Measurements from ENCODE around the gene ITPA. TPM values are rescaled to one million over a fixed set of nuclear protein-coding genes. Genes with fewer than 3 reads are reported as not detected.

Gene ITPA
- total RNA-seq, 4 donors from 2014 or later = 58.3 to 81.3 (median 68.2) TPM

DNA sequence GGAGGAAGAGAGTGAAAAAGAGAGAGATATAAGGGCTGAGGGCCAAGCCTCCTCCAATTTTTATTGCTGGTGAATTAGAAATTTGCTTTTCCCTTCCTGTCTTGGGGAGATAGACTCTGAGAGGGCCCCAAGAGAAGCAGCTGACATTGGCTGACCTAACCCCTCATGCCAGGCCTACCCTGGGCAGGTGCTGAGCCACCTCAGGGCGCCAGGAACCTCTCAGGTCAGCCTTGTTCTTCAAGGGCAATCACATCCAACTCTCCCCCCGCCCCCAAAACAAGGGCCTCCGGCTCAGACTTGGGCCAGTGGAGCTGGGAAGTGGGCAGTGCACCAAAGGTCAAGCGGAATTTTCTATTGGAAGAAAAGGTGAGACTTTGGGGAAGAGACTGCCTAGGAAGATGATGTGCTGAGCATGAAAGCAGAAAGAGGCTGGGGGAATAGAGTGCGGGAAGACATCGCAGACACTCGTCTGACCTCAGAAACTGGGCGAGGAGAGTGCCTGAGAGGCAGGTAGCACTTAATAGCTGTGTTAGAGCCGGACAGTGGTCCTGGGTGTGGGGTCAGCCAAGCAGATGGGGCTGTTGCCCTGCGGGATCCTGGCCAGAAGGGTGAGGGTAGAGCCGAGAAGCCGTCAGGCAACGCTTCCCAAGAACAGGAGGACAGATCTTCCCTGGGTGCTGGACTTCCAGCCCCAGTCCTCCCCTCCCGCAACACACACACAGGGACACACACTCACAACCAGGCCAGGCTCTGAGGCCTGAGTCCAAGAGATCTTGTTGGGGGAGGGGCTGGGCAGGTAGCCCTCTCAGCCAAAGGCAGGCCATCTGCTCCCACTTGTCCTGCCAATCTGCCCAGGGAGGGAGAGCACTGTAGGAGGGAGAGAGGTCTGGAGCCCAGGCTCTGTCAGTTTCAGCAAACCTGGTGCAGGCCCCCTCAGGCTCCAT is 45.9 kb upstream of the ITPA start:
- Histone ChIP-seq H3K27me3 (no peaks in the 10 kb centered on the region), H3K27ac (peak overlapping the region; percentile 60 to 61 (median 61)), H3K4me1 (peaks cover 13 to 36% of the 10 kb centered on the region in 2 donors), H3K36me3 (no peaks in the 10 kb centered on the region), H3K9me3 (no peaks in the 10 kb centered on the region), H3K4me3 (replicated peaks in 1 of 3) (no peak overlapping the region)
- DNase-seq = peak in 1 of 2 donors; percentile 33
- intact Hi-C loops (cut with DNase I) = no loop called here
- TF ChIP-seq, protein P1, sequence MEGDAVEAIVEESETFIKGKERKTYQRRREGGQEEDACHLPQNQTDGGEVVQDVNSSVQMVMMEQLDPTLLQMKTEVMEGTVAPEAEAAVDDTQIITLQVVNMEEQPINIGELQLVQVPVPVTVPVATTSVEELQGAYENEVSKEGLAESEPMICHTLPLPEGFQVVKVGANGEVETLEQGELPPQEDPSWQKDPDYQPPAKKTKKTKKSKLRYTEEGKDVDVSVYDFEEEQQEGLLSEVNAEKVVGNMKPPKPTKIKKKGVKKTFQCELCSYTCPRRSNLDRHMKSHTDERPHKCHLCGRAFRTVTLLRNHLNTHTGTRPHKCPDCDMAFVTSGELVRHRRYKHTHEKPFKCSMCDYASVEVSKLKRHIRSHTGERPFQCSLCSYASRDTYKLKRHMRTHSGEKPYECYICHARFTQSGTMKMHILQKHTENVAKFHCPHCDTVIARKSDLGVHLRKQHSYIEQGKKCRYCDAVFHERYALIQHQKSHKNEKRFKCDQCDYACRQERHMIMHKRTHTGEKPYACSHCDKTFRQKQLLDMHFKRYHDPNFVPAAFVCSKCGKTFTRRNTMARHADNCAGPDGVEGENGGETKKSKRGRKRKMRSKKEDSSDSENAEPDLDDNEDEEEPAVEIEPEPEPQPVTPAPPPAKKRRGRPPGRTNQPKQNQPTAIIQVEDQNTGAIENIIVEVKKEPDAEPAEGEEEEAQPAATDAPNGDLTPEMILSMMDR (IDR thresholded peaks at IDR 0.05) = no peak
- TF ChIP-seq POLR2A (IDR thresholded peaks at IDR 0.05) = no peak
- 86 to 91% methylated on average over 11 to 13 of the region's 14 CpGs for WGBS, 2 donors

DNA sequence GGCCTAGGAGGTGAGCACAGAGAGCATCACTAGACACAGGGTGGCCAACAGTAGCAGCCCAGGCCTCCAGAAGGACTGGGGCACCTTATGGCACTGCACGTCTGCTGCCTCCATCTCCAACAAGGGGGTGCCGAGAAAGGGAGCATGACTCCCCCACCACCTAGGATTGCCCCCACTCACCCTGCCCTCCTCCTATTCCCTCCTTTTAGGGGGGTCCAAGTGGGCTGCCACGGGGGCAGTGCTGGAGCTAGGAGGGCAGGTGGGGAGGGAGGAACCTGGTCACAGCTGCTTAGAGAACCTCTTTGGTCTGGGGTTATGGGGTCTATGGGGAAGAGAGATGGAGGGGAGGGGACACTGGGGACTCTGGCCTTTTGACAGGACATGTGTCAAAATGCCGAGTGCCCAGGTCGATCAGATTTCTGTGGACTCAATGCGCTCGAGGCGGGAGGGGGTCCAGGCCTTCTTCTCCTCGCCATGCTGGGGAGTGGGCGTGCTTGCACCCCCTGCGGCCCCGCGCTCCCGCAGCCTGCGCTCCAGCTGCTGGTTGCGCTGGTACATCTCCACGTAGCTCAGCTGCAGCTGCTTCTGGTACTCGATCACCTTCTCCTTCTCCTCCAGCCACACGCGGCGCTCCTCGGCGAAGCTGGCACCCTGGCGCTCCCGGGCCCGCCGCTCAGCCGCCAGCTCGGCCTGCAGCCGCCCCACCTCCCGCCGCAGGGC is 45.1 kb upstream of the ITPA start:
- WGBS, 2 donors = 86 to 92% methylated on average over 32 of the region's 32 CpGs
- intact Hi-C loops (cut with DNase I) = no loop called here
- no peak overlapping the region for H3K4me3 ChIP-seq (replicated peaks in 1 of 3)

DNA sequence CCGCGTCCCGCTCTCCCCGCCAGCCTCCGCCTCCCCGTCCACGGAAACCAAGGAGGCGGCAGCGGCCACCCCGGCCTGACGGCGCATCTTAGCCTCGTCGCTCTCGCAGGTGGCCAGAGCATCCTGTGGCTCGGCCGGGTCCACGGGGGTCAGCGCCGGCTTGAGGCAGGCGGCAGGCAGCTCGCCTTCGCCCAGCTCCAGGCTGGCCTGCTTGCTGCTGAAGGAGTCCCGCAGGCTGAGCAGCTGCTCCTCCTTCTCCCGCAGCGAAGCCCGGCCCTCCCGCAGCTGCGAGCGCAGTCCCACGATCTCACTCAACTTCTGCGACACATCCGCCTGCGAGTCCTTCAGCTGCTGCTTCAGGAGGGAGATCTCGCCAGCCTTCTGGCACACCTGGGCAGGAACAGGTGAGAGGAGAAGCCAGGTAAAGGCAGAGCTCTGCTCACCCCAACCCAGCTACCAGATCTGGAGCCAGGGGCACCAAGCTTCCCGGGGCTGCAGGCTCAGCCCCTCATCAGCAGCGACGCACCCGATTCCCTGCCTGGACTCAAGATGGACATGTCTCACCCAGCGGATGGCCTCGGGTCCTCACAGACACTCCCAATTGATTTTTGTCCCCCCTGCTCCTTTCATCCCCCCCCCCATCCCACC is 44.4 kb upstream of the ITPA start:
- no peak overlapping the region for H3K27ac ChIP-seq
- no peak for DNase-seq
- no peaks in the 10 kb centered on the region for H3K36me3 ChIP-seq
- intact Hi-C loops (cut with DNase I) = no loop called here
- no peak overlapping the region for H3K4me3 ChIP-seq (replicated peaks in 1 of 3)
- WGBS, 2 donors = 92% methylated on average over 36 to 37 of the region's 41 CpGs
- no peaks in the 10 kb centered on the region for H3K27me3 ChIP-seq
- H3K4me1 ChIP-seq = peaks cover 13 to 36% of the 10 kb centered on the region in 2 donors
- no peak for TF ChIP-seq POLR2A (IDR thresholded peaks at IDR 0.05)
- TF ChIP-seq, protein P1 (IDR thresholded peaks at IDR 0.05) = no peak
- no peaks in the 10 kb centered on the region for H3K9me3 ChIP-seq

More for the DNA sequence above, 45.1 kb upstream of the ITPA start:
- H3K9me3 ChIP-seq = no peaks in the 10 kb centered on the region
- no peak for DNase-seq
- H3K27ac ChIP-seq = no peak overlapping the region
- peaks cover 13 to 36% of the 10 kb centered on the region in 2 donors for H3K4me1 ChIP-seq
- TF ChIP-seq POLR2A (IDR thresholded peaks at IDR 0.05) = no peak
- TF ChIP-seq, protein P1 (IDR thresholded peaks at IDR 0.05) = no peak
- no peaks in the 10 kb centered on the region for H3K27me3 ChIP-seq
- no peaks in the 10 kb centered on the region for H3K36me3 ChIP-seq

DNA sequence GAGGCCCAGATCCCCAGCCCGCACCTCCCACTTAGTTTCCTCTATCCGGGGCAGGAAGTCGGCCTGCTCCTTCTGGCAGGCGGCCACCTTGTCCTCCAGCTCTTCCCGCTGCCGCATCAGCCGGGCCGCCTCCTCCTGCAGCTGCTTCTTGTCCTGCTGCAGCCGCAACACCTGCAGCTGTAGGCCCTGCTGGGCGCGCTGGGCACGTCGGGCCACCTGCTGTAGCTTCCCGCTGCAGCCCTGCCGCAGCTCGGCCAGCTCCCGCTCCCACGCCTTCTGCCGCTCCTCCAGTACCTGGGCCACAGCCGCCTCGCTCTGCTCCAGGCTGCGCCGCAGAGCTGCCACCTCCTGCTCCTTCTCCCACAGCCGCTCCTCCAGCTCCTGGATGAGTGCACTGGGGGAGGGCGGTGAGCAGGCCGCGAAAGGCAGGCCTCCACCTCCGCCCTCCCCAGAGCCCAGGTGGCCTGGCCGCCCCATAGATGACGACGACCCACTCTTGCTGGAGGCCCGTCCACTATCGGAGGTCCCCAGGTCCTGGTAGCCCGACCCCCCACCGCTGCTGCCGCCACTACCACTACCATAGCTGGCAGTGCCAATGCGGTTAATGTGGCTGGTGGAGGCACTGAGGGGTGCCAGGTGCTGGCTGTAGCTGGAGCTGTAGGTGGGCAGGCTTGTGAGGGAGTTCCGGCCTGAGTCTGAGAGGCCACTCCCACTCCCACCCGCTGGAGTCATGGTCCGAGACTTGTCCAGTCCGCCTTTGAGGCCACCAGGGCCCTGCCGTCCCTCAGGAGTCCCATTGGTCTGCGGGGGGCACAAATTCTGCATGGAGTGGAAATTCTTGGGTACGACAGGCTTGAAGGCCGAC is 43.6 kb upstream of the ITPA start:
- Histone ChIP-seq H3K4me3 (replicated peaks in 1 of 3) (no peak overlapping the region), H3K36me3 (no peaks in the 10 kb centered on the region), H3K27me3 (no peaks in the 10 kb centered on the region), H3K4me1 (peaks cover 13 to 33% of the 10 kb centered on the region in 2 donors), H3K27ac (no peak overlapping the region), H3K9me3 (no peaks in the 10 kb centered on the region)
- 84 to 88% methylated on average over 29 to 31 of the region's 45 CpGs for WGBS, 2 donors
- intact Hi-C loops (cut with DNase I) = loop anchor here (2.0 kb wide), 1 partner anchor 29 kb away; no protein-coding TSS in a partner anchor
- DNase-seq = no peak
- TF ChIP-seq, protein P1 (IDR thresholded peaks at IDR 0.05) = no peak
- TF ChIP-seq POLR2A (IDR thresholded peaks at IDR 0.05) = no peak
